Thyroid gland (tissue), 4 donors: ENCODE data around the gene FLAD1.

ENCODE experiments used
- CTCF ChIP-seq, 6 experiments: fragments of 200-600 bp in 3 of 6; fragments of 450-650 bp in 3 of 6; sonication (generic) in 3 of 6; IDR thresholded peaks; one replicate each; pipeline ENCODE4 v1.5.1; 2016 to 2019; ENCODE audit warnings: antibody characterized with exemption in 6 of 6, mild to moderate bottlenecking in 2 of 6, inconsistent platforms in 1 of 6, moderate library complexity in 1 of 6
- POLR2A ChIP-seq, 2 donors: fragments of 450-650 bp; IDR thresholded peaks; one replicate each; pipeline ENCODE4 v1.6.1; 2017; ENCODE audit warnings: antibody characterized with exemption in 2 of 2, mild to moderate bottlenecking in 2 of 2, moderate library complexity in 1 of 2

- TF ChIP-seq CTCF (IDR thresholded peaks at IDR 0.05): no peak
- TF ChIP-seq POLR2A (IDR thresholded peaks at IDR 0.05): no peak
These were observed 28.4 kb downstream of the FLAD1 start for GRCh38 chr1:155011437-155012025.
